ENCODE data around the gene ARHGDIA.
A peak's percentile ranks its signal among the peaks of the same experiment; 100 is the strongest.
"Not testable (repeated sequence)": the region's sequence is repeated elsewhere in the genome, so short reads cannot be mapped to it uniquely, and the experiment has no call there.

The ARHGDIA gene

DNA sequence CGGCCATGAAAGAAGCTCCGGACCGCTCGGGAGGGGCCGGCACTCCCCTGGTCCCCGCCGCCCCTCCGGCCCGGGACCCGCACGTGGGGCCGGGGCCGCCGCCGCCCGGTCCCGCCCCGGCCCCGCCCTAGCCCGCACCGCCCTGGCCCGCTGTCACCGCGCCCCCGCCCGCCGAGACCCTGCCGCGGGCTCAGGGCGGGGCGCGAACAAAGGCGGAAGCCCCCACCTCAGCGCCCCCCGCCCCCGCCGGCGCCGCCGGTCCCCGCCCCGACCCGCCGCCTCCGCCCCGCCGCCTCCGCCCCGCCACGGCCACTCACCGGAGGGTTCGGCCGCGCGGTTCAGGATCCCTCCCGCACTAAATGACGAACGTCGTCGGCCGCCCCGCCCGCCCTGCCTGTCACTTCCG is at the start of gene ARHGDIA:
ARHGDIA (minus strand) TSS at position 357 of the 406 bp plus-strand sequence. CDS start 1,407 bp downstream, outside the sequence.
- no peak for DNase-seq (ENCODE audit: low read depth in 2 of 2, low spot score in 1 of 2)

- no peak for DNase-seq (ENCODE audit: low read depth in 2 of 2, low spot score in 1 of 2)
These were observed 47.9 kb upstream of the ARHGDIA start for GRCh38 chr17:81918832-81919545.

- not testable (repeated sequence) for DNase-seq (ENCODE audit: low read depth in 2 of 2, low spot score in 1 of 2)
These were observed 47.2 kb upstream of the ARHGDIA start for GRCh38 chr17:81918333-81918669.

GRCh38 chr17:81917565-81918332 is 46.6 kb upstream of the ARHGDIA start, which contains the start of gene SIRT7:
SIRT7 (minus strand) TSS chr17:81918176; CDS start chr17:81918131, 45 bp downstream.
- DNase-seq (ENCODE audit: low read depth in 2 of 2, low spot score in 1 of 2) = peak; percentile 52 to 67

- DNase-seq (ENCODE audit: low read depth in 2 of 2, low spot score in 1 of 2) = no peak
These were observed 45.3 kb upstream of the ARHGDIA start for GRCh38 chr17:81916234-81917001.

- no peak for DNase-seq (ENCODE audit: low read depth in 2 of 2, low spot score in 1 of 2)
These were observed 44.2 kb upstream of the ARHGDIA start for GRCh38 chr17:81915331-81915730.

- no peak for DNase-seq (ENCODE audit: low read depth in 2 of 2, low spot score in 1 of 2)
These were observed 43.1 kb upstream of the ARHGDIA start for GRCh38 chr17:81914103-81914850.

DNA sequence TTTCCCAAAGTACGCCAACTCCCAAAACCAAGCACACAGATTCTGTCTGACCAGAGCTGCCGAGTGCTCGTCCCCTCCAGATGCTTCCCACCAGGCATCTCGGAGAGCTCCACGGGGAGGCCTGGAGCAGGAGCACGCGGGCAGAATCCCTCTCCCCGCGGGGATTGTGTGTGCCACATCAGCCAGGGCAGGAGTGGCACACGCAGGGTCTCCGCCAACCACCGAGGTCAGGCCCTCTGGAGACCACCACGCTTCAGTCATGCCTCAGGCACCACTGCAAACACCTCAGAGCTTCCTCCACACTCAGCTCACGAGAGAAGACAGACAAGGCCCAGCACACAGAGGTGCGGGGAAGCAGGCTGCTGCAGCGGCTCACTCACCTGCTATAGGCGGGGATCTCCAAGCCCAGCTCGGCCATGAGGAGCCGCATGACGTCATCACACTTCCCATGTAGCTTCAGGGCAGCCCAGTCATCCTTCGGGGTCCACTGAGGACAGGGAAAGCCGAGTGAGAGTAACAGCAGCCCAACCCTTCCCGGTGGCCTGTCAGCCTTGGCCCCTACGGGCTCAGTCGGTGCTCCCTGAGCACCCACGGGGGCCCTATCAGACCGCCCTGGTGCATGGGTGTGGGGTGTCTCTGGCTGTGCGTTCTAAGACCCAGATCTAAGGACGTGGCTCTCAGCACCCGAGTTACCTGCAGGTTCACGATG is 42.4 kb upstream of the ARHGDIA start:
- DNase-seq (ENCODE audit: low read depth in 2 of 2, low spot score in 1 of 2) = no peak

- DNase-seq (ENCODE audit: low read depth in 2 of 2, low spot score in 1 of 2) = no peak
These were observed 41.5 kb upstream of the ARHGDIA start for GRCh38 chr17:81912441-81913309.

DNA sequence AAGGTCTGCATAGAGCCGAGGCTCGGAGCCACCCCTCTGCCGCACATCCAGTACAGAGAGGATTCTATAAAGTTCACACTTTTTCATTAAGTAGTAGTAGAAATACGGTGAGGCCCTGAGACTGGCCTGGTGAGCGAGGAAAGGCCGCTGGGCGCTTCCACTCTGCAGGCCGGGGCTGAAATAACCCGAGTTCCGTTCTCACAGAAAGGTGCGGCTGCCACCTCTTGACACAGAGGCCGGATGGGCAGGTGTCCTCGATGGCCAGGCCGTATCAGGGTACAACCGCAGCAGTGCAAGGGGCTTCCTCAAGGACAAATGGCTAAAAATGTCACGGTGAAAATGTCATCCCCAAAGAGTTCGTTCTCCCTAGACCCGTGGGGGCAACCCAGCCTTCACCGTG is 40.8 kb upstream of the ARHGDIA start:
- no peak for DNase-seq (ENCODE audit: low read depth in 2 of 2, low spot score in 1 of 2)

- peak; percentile 76 to 87 for DNase-seq (ENCODE audit: low read depth in 2 of 2, low spot score in 1 of 2)
These were observed 40.3 kb upstream of the ARHGDIA start, which contains the start of gene PCYT2 for GRCh38 chr17:81911277-81911961. PCYT2 (minus strand) TSS chr17:81911399; CDS start chr17:81911355, 44 bp downstream.

DNA sequence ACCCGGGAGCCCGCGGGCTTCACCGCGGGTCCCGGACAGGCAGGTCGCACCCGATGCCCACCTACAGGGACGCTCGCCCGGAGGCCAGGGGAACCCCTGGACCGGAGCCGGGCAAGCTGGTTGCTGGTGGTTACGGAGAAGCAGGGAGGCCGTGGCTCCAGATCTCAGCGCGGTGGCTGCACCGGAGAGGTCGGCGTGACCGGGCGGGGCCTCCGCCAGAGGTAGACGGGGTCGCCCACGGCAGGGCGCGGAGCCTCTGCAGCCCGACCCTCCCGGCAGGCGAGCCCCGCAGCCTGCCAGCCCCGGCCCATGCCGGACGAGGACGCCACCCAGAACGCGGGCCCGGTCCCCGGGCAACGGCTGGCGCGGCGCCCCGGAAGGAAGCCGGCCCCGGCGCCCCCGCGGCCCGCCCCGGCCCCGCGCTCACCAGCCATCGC is 39.7 kb upstream of the ARHGDIA start:
- no peak for DNase-seq (ENCODE audit: low read depth in 2 of 2, low spot score in 1 of 2)

GRCh38 chr17:81909966-81910839 is 39.1 kb upstream of the ARHGDIA start:
- DNase-seq (ENCODE audit: low read depth in 2 of 2, low spot score in 1 of 2) = no peak

DNA sequence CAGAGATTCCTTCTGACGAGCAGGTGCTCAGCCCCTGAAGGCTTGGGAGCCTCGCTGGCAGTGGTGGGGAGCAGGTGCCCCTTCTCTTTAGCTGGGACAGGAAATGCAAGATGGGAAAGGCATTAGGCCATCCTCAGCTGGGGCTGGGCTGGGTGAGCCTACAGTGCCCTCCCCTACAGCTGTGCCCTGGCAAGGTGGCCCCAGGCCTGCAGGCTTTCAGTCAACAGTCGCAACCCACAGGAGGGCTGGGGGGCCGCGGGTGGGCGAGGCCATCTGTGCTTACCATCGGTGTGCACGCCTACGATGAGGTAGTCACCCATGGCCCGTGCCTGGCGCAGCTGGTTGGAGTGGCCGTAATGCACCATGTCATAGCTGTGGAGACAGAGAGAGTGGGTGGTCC is 38.1 kb upstream of the ARHGDIA start:
- no peak for DNase-seq (ENCODE audit: low read depth in 2 of 2, low spot score in 1 of 2)

- DNase-seq (ENCODE audit: low read depth in 2 of 2, low spot score in 1 of 2) = no peak
These were observed 37.7 kb upstream of the ARHGDIA start for GRCh38 chr17:81908793-81909192.

DNA sequence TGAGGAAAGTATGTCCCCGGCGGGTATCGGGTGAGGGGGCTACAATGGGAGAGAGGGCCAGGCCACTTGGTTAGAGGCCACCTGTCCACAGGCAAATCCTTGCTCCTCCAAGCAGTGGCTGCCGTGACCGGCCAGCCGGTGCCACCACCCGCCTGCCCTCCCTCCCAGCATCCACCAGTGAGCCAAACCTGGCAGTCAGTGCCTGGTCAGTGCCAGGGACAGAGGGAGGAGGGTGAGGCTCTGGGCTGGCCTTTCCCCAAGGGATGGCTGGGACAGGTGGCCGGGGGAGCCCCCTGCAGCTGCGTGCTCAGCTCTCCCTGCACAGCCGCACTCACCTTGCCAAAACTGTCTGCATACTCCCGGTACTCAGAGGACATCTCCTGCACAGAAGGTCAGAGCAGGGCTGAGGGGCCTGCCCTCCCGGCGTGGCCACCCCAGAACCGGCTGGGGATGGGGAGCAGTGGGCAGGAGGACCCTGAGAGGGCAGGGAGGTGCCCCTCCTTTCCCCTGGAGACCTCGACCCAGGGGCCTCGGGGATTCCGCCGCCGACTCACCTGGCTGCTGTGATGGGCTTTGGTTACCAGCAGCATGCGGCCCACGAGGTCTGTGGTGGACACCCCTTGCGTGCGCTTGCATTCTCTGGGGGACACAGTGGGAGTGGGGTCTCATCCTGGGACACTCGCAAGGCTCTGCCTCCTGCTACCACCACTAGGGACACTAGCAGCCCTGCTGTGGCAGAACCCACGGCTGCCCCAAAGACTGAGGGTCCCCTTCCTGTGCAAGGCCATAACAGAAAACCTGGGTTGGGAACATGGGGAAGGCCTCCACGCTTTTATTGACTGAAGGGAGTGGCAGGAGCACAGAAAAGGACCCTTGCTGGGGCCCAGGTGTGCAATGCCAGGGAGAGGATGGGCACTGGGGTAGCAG is 36.3 kb upstream of the ARHGDIA start:
- DNase-seq (ENCODE audit: low read depth in 2 of 2, low spot score in 1 of 2) = no peak

Measured in stimulated activated CD8-positive, alpha-beta memory T cell treated with anti-CD3 and anti-CD28 coated beads, Interleukin-4, amount 100 ng/mL, for 4 hours (primary cell).